ENCODE results near the gene USP15. TPM values are rescaled to one million over a fixed set of nuclear protein-coding genes. Genes with fewer than 3 reads are reported as not detected.

Gene USP15
- total and polyA plus RNA-seq, 4 donors, result 16.3 to 102 (median 66.1) TPM

- intact Hi-C loops (cut with DNase I), result loop anchor here in 1 of 2 donors (5.0 kb wide), 1 partner anchor 35 kb away; no protein-coding TSS in a partner anchor
- Histone ChIP-seq H3K4me3 (ENCODE audit: low read length in 2 of 2) (no peak overlapping the region), H3K4me1 (ENCODE audit: control insufficient read depth in 1 of 2, insufficient read depth in 2 of 2, low read length in 2 of 2) (no peaks in the 10 kb centered on the region), H3K36me3 (ENCODE audit: control insufficient read depth in 1 of 2, insufficient read depth in 2 of 2, low read length in 1 of 2) (peaks cover 0 to 3% of the 10 kb centered on the region in 2 donors), H3K27ac (ENCODE audit: low read depth in 1 of 2, low read length in 2 of 2) (no peak overlapping the region), H3K27me3 (ENCODE audit: control insufficient read depth in 1 of 2, insufficient read depth in 2 of 2, low read length in 1 of 2) (no peaks in the 10 kb centered on the region), H3K9me3 (ENCODE audit: control insufficient read depth, low read length) (no peaks in the 10 kb centered on the region)
- no peak for ATAC-seq (ENCODE audit: low FRiP score)
- 96% methylated on average over 7 of the region's 7 CpGs for WGBS, 2 donors
- DNase-seq, result no peak
Observed at GRCh38 chr12:62306569-62307530, 46.6 kb downstream of the USP15 start.

DNA sequence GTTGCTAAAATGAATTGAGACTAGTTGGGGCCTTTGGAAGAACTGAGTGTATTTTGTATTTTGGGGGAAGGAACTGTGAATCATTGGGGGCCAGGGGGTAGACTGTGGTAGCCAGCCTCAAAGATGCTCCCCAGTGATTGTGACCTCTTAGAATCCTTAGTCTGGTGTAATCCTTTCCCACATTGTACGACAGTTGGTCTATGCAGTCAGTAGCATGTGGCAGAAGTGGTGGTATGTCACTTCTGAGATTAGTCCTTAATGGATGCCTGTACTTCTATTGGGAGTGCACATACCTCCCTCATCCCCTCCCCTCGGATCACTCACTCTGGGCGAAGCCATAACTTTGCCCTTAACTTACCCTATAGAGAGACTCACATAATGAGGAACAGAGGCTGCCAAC is 48.0 kb downstream of the USP15 start:
- no peak overlapping the region for H3K4me3 ChIP-seq (ENCODE audit: low read length in 2 of 2)
- no peak for ATAC-seq (ENCODE audit: low FRiP score)
- no peaks in the 10 kb centered on the region for H3K27me3 ChIP-seq (ENCODE audit: control insufficient read depth in 1 of 2, insufficient read depth in 2 of 2, low read length in 1 of 2)
- H3K4me1 ChIP-seq (ENCODE audit: control insufficient read depth in 1 of 2, insufficient read depth in 2 of 2, low read length in 2 of 2), result no peaks in the 10 kb centered on the region
- intact Hi-C loops (cut with DNase I), result loop anchor here in 1 of 2 donors (5.0 kb wide), 1 partner anchor 36 kb away; no protein-coding TSS in a partner anchor
- H3K9me3 ChIP-seq (ENCODE audit: control insufficient read depth, low read length), result no peaks in the 10 kb centered on the region
- 92 to 96% methylated on average over 3 of the region's 3 CpGs for WGBS, 2 donors
- peaks cover 0 to 3% of the 10 kb centered on the region in 2 donors for H3K36me3 ChIP-seq (ENCODE audit: control insufficient read depth in 1 of 2, insufficient read depth in 2 of 2, low read length in 1 of 2)
- no peak overlapping the region for H3K27ac ChIP-seq (ENCODE audit: low read depth in 1 of 2, low read length in 2 of 2)
- no peak for DNase-seq

DNA sequence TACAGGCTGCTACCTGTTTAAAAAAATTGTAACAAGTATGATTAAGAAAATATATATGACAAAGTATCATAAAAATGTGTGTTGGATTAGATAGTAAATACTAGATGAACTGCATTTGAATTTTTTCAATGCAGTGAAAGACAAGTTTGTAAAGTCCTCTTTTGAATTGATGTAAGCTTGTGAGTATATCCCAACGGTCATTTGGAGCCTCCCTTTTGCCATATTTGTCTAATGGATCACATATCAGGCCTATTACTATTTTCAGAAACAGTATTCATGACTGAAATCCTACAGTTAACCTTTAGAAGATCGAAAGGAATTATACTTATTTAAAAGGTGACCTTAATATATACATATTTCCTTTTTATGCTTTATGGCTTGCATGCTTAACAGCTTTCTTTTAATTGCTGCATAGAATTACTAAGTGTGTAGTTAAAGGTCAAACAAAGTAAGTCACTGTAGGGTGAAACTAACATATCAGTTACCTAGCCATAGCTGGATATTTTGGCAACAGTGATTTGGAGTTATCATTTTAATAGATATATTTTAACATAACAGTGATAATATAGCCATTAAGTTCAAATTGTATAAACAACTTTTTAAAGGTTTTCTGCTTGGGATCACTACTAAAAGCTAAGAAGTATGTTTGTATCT is 53.6 kb downstream of the USP15 start:
- Histone ChIP-seq H3K4me1 (ENCODE audit: control insufficient read depth in 1 of 2, insufficient read depth in 2 of 2, low read length in 2 of 2) (no peaks in the 10 kb centered on the region), H3K27me3 (ENCODE audit: control insufficient read depth in 1 of 2, insufficient read depth in 2 of 2, low read length in 1 of 2) (no peaks in the 10 kb centered on the region), H3K36me3 (ENCODE audit: control insufficient read depth in 1 of 2, insufficient read depth in 2 of 2, low read length in 1 of 2) (no peaks in the 10 kb centered on the region), H3K4me3 (ENCODE audit: low read length in 2 of 2) (no peak overlapping the region), H3K9me3 (ENCODE audit: control insufficient read depth, low read length) (no peaks in the 10 kb centered on the region), H3K27ac (ENCODE audit: low read depth in 1 of 2, low read length in 2 of 2) (no peak overlapping the region)
- no peak for DNase-seq
- no peak for ATAC-seq (ENCODE audit: low FRiP score)
- intact Hi-C loops (cut with DNase I), result no loop called here
- WGBS, 2 donors, result 41 to 44% methylated on average over 2 of the region's 2 CpGs

DNA sequence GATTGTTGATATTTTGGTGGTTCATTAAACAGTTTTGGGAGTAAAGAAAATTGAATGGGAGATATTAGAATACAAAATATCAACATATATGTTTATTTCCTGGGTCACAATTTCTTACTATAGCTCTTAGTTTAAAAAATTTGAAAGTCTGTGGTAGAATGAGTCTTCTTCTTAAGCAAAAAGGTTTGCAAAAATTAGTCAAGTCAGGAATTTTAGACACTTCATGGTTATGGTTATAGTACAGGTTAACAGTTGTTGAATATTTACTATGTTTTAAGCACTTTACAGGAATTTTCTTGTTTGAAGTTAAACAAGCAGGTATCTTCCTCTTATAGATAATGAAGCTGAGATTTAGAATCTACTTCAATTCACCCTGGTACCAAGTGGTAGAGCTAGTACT is 56.8 kb downstream of the USP15 start:
- no peak for ATAC-seq (ENCODE audit: low FRiP score)
- H3K27me3 ChIP-seq (ENCODE audit: control insufficient read depth in 1 of 2, insufficient read depth in 2 of 2, low read length in 1 of 2), result no peaks in the 10 kb centered on the region
- no peak for DNase-seq
- no peaks in the 10 kb centered on the region for H3K36me3 ChIP-seq (ENCODE audit: control insufficient read depth in 1 of 2, insufficient read depth in 2 of 2, low read length in 1 of 2)
- no peak overlapping the region for H3K4me3 ChIP-seq (ENCODE audit: low read length in 2 of 2)
- H3K4me1 ChIP-seq (ENCODE audit: control insufficient read depth in 1 of 2, insufficient read depth in 2 of 2, low read length in 2 of 2), result peaks cover 0 to 2% of the 10 kb centered on the region in 2 donors
- no peak overlapping the region for H3K27ac ChIP-seq (ENCODE audit: low read depth in 1 of 2, low read length in 2 of 2)
- intact Hi-C loops (cut with DNase I), result no loop called here
- no peaks in the 10 kb centered on the region for H3K9me3 ChIP-seq (ENCODE audit: control insufficient read depth, low read length)

GRCh38 chr12:62319058-62319457 is 58.9 kb downstream of the USP15 start:
- H3K4me1 ChIP-seq (ENCODE audit: control insufficient read depth in 1 of 2, insufficient read depth in 2 of 2, low read length in 2 of 2), result peaks cover 0 to 2% of the 10 kb centered on the region in 2 donors
- intact Hi-C loops (cut with DNase I), result no loop called here
- no peak overlapping the region for H3K27ac ChIP-seq (ENCODE audit: low read depth in 1 of 2, low read length in 2 of 2)
- ATAC-seq (ENCODE audit: low FRiP score) (no peak), DNase-seq (no peak)
- H3K9me3 ChIP-seq (ENCODE audit: control insufficient read depth, low read length), result no peaks in the 10 kb centered on the region
- 87 to 89% methylated on average over 2 of the region's 2 CpGs for WGBS, 2 donors
- H3K36me3 ChIP-seq (ENCODE audit: control insufficient read depth in 1 of 2, insufficient read depth in 2 of 2, low read length in 1 of 2), result no peaks in the 10 kb centered on the region
- no peak overlapping the region for H3K4me3 ChIP-seq (ENCODE audit: low read length in 2 of 2)
- H3K27me3 ChIP-seq (ENCODE audit: control insufficient read depth in 1 of 2, insufficient read depth in 2 of 2, low read length in 1 of 2), result no peaks in the 10 kb centered on the region

DNA sequence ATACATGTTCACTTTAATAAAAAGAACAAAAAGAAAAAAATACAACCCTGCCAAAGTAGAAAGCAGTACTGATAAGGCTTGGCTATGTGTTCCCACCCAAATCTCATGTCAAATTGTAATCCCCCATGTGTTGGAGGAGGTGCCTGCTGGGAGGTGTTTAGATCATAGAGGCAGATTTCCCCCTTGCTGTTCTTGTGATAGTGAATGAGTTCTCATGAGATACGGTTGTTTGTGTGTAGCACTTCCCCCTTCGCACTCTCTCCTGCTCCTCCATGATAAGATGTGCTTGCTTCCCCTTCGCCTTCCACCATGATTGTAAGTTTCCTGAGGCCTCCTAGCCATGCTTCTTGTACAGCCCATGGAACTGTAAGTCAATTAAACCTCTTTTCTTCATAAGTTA is 59.9 kb downstream of the USP15 start:
- no peak overlapping the region for H3K4me3 ChIP-seq (ENCODE audit: low read length in 2 of 2)
- WGBS, 2 donors, result 96 to 97% methylated on average over 3 of the region's 3 CpGs
- no peak for DNase-seq
- no peaks in the 10 kb centered on the region for H3K36me3 ChIP-seq (ENCODE audit: control insufficient read depth in 1 of 2, insufficient read depth in 2 of 2, low read length in 1 of 2)
- peaks cover 0 to 2% of the 10 kb centered on the region in 2 donors for H3K4me1 ChIP-seq (ENCODE audit: control insufficient read depth in 1 of 2, insufficient read depth in 2 of 2, low read length in 2 of 2)
- no peak overlapping the region for H3K27ac ChIP-seq (ENCODE audit: low read depth in 1 of 2, low read length in 2 of 2)
- ATAC-seq (ENCODE audit: low FRiP score), result no peak
- H3K27me3 ChIP-seq (ENCODE audit: control insufficient read depth in 1 of 2, insufficient read depth in 2 of 2, low read length in 1 of 2), result no peaks in the 10 kb centered on the region
- H3K9me3 ChIP-seq (ENCODE audit: control insufficient read depth, low read length), result no peaks in the 10 kb centered on the region
- intact Hi-C loops (cut with DNase I), result no loop called here

DNA sequence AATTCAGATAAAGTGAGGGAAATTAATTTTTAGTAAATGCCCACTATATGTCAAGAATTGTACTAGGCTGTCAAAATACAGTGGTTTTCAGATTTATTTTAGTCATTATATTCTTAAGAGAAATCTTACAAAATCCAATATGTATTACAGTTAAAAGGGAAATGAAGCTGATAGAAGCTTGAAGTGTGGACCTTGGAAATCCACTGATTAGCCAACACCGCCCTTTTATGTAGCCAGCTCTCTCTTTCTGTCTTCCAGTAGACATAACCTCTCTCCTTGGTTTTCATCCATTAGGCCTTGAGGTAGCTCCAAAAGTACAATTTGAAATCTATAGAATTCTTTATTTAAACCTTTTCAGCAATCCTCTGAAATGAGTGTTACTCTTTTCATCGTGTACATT is 63.2 kb downstream of the USP15 start:
- intact Hi-C loops (cut with DNase I), result no loop called here
- 90 to 95% methylated on average over 2 of the region's 2 CpGs for WGBS, 2 donors
- H3K27me3 ChIP-seq (ENCODE audit: control insufficient read depth in 1 of 2, insufficient read depth in 2 of 2, low read length in 1 of 2), result no peaks in the 10 kb centered on the region
- H3K9me3 ChIP-seq (ENCODE audit: control insufficient read depth, low read length), result no peaks in the 10 kb centered on the region
- DNase-seq (no peak), ATAC-seq (ENCODE audit: low FRiP score) (no peak)
- H3K4me3 ChIP-seq (ENCODE audit: low read length in 2 of 2), result no peak overlapping the region
- peaks cover 0 to 2% of the 10 kb centered on the region in 2 donors for H3K4me1 ChIP-seq (ENCODE audit: control insufficient read depth in 1 of 2, insufficient read depth in 2 of 2, low read length in 2 of 2)
- no peaks in the 10 kb centered on the region for H3K36me3 ChIP-seq (ENCODE audit: control insufficient read depth in 1 of 2, insufficient read depth in 2 of 2, low read length in 1 of 2)
- H3K27ac ChIP-seq (ENCODE audit: low read depth in 1 of 2, low read length in 2 of 2), result no peak overlapping the region

GRCh38 chr12:62328296-62328921 is 68.2 kb downstream of the USP15 start:
- WGBS, 2 donors, result 95% methylated on average over 1 of the region's 1 CpG
- H3K27me3 ChIP-seq (ENCODE audit: control insufficient read depth in 1 of 2, insufficient read depth in 2 of 2, low read length in 1 of 2), result no peaks in the 10 kb centered on the region
- no peak overlapping the region for H3K4me3 ChIP-seq (ENCODE audit: low read length in 2 of 2)
- H3K9me3 ChIP-seq (ENCODE audit: control insufficient read depth, low read length), result no peaks in the 10 kb centered on the region
- no peak overlapping the region for H3K27ac ChIP-seq (ENCODE audit: low read depth in 1 of 2, low read length in 2 of 2)
- DNase-seq, result no peak
- peaks cover 0 to 2% of the 10 kb centered on the region in 2 donors for H3K4me1 ChIP-seq (ENCODE audit: control insufficient read depth in 1 of 2, insufficient read depth in 2 of 2, low read length in 2 of 2)
- H3K36me3 ChIP-seq (ENCODE audit: control insufficient read depth in 1 of 2, insufficient read depth in 2 of 2, low read length in 1 of 2), result no peaks in the 10 kb centered on the region
- intact Hi-C loops (cut with DNase I), result no loop called here
- ATAC-seq (ENCODE audit: low FRiP score), result no peak

Data from aorta (tissue), 5 donors.